Right lobe of liver (tissue), 4 donors: Measurements from ENCODE around the gene IMPDH1.

Experiments used
- CTCF ChIP-seq, 4 donors: fragments of 200-600 bp in 3 of 4; fragments of 450-650 bp in 1 of 4; IDR thresholded peaks; one replicate each; pipeline versions ENCODE4 v1.5.1 to v1.8.0; 2016 to 2022; ENCODE audit warnings: antibody characterized with exemption in 4 of 4, mild to moderate bottlenecking in 2 of 4
- POLR2A ChIP-seq: fragments of 450-650 bp; IDR thresholded peaks from one replicate; pipeline ENCODE4 v1.6.1; 2017; ENCODE audit warnings: antibody characterized with exemption, mild to moderate bottlenecking
- donor health status: DM: no; HTN: no; CAD: no.
- donor health status: DM: no; HTN: no; CAD: no.
- donor health status: DM: no; HTN: yes; CAD: no.

- no peak for TF ChIP-seq CTCF (IDR thresholded peaks at IDR 0.05)
- TF ChIP-seq POLR2A: no peak
These were observed 25.1 kb downstream of the IMPDH1 start for GRCh38 chr7:128384726-128385125.
